NCI-H748 (cell line): Measurements from ENCODE around the gene CNPY1.

Experiments used
- DNase-seq: peaks from one replicate; lab custom pipeline; 2025; ENCODE audit not compliant: unreplicated experiment; lab: John Stamatoyannopoulos, UW

CNPY1 gene

DNA sequence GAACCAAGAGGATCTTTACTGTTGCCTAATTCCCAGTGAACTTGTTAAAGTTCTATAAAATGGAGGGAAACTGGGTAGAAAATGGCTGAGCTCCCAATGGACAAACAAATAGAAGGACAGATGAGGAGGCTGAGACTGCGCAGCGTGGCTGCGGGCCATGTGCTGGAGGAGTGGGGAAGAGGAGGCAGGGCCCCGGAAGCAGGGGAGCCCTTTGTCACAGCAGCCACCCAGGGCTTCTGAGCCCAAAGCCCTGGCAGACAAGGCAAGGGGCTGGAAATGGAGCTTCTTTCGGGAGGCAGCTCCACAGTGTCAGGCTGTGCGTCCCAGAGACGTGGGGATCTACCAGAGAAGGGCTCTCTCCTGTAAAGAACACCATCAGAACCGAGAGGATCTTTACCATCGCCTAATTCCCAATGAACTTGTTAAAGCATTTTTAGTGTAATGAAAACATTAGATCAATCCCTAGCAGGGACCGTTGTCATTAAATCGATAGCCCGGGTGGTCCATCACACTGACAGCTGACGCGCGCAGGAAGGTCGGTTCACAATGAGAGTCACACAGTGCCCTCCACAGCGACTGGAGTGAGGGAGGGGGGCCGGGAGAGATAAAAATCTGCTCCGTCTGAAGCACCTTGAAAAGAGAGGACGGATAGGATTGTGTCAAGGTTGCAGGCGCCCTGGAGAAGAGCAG, 14.0 kb upstream of the CNPY1 start:
- no peak for DNase-seq

DNA sequence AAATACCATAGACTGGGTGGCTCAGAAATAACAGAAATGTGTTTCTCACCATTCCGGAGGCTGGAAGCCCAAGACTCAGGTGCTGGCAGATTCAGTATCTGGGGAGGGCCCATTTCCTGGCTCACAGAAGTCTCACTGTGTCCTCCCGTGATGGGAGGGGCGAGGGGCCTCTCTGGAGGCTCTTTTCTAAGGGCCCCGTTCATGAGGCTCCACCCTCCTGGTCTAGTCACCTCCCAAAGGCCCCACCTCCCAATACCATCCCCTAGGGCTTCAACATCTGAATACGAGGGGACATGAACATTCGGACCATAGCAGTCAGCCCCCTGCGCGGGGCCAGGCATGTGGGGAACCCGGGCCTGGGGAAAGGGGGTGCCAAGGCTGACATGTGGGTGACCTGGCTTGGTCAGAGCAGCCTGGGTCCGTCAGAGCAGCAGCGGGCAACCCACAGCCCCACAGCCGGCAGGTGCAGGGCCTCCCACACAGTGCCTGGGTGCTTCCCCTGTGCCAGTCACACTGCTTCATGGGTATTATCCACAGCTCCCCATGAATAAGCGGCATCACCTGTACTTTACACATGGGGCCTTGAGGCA, 13.3 kb upstream of the CNPY1 start:
- no peak for DNase-seq

DNA sequence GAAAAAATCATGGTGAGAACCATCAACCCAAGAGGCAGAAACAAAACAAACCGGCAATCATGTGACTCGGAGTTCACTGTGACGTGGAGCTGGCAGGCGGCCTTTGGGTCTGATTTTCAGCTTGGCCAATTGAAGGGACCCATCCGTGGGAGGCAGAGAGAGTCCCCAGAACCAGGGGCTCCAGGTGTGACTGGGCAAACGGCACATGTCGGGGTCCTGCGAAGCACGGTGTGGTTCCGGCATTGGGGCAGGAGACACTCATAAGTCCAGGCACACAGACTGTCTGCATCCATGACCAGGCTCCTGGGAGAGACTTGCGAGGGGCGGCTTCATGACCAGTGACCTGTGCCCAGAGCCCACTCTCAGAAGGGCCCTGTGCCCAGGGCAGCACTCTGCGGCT, 12.6 kb upstream of the CNPY1 start:
- no peak for DNase-seq

DNA sequence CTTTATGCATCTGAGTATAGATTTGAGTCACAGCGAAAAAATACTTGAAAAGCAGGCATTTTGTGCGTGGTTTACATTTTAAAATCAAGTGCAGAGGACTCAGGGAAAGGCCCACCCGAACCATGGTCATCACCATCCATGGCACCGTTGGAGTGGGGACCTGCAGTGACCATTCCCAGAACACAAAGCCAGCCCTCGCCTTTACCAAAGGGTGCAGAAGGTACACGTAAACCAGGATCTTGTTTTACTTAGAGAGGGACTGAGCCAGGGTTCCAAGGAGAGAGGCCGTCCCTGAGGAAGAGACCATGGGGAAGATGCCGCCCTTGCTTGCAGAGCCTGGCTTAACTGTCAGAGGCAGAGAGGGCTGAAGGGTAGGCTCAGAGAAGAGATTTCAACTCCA, 12.0 kb upstream of the CNPY1 start:
- DNase-seq: no peak

DNA sequence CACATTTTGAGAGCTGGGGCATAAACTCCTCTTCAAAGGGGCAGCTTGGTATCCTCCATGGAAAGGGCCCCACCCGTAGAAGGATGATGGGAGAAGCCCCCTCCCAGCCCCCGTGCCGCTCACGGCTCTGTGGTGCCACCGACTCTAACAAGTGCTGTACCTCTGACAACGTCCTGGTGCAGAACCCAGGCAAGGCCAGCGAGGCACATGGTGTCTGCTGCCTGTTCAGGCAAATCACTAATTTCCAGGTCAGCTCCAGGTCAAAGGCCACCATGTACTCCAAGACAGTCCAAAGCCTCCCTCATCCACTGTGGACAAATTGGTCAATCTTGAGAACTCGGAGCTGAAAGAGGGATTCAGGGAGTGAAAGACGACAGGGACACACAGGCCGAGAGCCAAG, 11.4 kb upstream of the CNPY1 start:
- no peak for DNase-seq

DNA sequence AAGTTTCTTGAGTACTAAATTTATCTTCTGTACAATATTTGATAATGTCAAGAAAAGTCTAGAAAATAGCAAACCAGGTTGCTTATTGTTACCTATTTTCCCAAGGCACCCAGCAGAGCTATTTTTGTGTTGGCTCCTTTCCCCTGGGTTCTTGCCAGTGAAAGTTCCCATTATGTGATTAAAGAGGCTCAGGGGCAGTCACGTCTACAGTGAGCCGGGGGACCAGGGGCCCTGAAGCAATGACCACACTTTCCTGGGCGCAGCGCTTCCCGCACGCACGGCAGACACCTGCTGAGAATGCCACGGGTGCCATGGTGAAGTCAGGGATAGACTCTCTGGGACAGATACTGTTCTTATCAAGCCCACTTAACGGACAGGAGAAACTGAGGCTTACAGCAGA, 10.4 kb upstream of the CNPY1 start:
- DNase-seq: no peak

DNA sequence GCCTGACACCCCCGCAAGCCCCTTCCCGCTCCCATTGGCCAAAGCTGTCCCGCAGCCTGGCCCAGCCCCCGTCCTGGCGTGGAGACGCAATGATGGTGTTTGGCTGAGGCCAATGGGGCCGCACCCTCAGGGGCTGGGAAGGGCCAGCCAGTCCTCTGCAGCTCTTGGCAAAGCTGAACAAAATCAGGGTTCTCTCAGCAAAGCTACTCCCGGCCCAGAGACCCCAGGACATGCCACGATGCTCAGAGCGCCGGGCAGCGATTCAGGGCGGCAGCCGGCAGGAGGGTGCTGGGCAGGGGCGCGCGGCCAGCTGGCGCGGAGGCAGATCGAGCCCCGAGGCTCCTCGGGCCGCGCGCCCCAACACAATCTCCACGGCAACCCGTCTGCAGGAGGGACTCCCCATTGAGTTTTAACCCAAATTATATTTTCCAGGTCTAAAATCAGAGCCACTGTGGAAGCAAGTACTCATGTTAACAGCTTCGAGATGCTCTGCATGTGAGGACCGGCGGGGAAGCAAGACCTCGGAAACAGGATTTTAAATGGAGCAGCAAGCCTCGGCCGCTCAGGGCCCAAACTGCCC, 8.8 kb upstream of the CNPY1 start:
- no peak for DNase-seq

DNA sequence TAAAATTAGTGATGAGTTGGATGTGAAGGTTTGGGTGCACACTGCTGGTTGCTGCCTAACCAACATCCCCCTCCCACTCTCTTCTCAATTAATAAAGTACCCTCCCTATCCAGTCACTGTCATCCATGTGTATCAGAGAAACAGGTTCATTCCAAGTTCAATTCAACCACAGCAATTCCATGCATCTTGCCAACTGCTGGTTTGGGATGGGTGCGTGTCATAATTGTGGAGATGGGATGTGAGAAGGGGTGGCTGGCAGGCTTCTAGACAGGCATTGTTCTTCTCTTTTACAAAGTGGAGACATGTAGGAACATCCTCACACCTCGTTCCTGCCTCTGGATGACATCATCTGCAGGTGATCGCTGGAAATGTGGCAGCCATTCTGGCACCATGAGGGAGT, 7.5 kb upstream of the CNPY1 start:
- no peak for DNase-seq

DNA sequence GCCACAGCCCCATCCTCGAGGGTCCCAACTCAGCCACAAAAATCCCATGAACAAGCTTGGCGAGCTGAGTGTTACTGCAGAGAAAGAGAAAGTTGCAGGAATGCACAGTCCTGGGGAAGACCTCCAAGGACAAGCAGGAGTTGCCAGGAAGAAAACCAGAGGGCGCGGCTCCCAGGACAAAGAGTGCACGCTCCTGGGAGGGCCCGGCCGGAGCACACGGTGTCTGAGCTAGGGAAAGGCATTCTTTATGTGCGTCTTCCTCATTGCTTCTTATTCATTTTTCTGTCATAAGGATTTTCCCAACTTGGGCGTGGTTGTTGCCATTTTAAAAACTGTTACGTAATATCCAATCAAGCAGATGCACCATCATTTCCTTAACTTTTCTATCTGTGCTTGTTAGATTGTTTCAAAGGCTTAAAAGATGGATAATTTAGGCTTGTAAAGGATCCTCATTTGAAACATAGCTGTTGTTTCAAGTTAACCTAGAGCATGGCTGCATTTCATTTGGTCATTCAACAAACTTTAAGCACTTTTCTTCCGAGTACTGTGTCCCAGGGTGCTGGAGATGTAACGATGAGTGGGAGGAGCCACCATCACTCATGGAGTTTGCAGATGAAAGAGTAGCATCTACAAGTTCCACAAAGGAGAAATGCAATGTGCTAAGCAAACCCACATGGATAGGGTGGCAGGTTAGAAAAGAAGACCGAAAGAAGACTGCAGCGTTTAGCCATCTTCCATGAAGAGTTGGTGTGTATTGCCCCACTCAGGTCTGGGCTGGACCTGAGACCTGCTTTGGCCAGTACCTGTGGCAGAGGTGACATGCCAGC, 5.6 kb upstream of the CNPY1 start:
- no peak for DNase-seq

DNA sequence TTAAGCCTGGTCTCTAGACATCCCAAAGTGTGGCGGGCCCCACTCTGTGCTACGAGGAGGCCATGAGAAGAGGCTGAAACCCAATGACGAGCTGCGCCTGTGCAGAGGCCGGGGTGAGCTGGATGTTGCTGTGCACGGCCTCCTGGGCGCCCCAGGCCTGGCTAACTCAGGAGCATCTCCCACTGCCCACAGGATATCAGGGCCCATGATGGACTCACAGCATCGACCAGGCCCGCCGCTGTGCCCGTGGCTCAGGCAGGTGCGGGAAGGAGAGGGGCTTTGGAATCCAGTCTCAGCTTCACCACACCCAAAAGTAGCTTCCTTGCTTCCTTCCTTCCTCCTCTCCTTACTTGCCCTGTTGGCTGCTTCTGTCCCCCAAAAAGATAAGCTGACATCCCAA, 4.6 kb upstream of the CNPY1 start:
- no peak for DNase-seq

DNA sequence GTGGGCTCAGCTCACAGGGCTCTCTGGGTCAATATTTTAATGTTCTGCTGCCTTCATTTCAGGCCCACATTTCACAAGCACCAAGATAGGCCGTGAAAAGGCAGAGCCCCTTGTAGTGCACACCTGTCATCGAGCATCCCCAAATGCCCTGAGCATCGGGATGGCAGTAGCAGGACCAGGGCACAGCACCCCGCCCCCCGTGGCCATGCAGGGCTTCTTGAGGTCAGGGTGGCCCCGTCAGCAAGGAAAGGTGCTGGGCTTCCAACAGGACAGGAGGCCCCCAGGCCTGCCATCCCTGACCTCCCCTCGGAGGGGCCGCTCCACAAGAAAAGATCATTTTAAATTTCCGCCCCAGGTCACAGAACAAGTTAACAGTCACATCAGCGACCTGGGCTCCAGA, 2.9 kb upstream of the CNPY1 start:
- DNase-seq: no peak

DNA sequence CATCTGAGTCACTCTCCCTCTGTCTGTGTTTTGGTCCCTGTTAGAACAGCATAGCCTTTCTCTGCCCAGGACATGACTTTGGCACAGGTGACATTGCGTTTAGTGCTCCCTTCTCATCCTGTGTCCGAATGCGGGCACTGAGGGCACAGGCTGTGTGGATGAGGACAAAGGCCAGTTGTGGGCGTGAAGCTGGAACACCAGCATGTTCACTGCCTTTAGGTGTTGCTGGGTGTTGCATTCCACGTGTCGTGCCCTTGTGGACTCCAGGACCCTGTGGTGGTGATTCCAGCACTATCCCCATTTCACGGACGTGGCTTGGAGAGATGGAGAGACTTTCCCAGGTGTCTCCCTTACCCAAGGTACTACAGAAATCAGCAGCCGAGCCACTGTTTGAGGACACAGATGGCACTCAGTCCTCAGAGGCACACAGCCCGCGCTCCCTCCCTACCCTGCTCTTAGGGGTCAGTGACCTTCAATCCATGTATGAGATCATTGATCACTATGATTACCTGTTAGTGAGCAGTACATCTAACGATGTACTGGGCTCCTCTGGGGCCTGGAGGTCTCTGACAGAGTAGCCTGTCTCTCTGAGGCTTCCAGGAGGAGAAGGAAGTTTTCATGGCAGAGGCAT, 917 bp upstream of the CNPY1 start:
- no peak for DNase-seq

DNA sequence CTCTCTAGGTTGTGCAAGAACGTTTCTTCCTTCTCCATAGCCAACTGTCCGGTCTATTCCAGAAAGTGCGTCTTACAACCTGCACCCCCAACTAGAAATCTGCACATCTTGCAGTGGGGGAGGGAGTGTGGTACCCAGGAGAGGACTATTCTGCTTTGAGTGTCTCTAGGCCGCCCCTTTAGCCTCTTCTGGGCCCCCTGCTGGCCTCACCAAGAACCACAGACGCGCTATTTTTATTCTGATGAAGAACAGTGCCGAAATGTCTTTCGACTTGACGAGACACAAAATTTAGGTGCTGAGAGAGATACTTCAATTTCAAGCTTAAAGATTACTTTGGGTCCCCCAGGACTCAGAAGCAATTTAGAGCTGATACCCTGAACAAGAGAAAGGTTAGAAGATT, 1.0 kb downstream of the CNPY1 start:
- DNase-seq: no peak

DNA sequence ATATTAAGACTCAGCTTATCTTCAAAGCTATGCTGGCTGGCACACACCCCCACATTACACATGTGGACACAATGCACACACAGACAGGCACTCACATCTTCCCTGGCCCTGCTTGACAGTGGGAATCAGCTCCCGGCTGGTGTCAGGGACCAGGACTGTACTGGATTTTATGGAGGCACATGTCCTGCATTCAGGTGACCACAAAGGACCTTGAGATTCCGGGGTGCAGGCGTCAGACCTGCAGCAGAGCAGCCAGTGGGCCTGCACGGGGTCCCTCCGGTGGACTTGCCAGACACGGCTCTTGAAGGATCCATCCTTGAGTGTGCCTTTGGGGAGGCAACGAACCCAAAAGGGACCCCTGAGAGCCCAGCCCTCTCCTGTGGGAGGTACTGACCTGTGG, 1.9 kb downstream of the CNPY1 start:
- no peak for DNase-seq

DNA sequence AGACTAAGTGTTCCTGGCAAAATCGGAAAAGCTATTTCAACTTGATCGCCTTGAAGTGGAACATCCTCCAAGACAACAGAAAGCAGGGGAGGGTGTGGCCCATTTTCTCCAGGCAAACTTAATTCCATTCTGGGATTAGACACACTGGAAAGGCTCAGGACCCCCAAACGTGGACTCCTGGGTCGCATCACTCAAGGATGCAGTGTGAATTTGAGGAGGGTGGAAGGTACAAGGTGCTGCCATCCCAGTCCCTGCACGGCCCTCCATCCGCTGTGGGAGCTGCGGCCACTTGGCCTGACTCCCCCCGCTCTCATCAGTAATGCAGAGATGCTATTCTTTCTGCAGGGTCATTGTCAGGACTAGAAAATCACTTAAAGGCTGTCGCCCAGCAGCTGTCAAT, 2.4 kb downstream of the CNPY1 start:
- DNase-seq: no peak

DNA sequence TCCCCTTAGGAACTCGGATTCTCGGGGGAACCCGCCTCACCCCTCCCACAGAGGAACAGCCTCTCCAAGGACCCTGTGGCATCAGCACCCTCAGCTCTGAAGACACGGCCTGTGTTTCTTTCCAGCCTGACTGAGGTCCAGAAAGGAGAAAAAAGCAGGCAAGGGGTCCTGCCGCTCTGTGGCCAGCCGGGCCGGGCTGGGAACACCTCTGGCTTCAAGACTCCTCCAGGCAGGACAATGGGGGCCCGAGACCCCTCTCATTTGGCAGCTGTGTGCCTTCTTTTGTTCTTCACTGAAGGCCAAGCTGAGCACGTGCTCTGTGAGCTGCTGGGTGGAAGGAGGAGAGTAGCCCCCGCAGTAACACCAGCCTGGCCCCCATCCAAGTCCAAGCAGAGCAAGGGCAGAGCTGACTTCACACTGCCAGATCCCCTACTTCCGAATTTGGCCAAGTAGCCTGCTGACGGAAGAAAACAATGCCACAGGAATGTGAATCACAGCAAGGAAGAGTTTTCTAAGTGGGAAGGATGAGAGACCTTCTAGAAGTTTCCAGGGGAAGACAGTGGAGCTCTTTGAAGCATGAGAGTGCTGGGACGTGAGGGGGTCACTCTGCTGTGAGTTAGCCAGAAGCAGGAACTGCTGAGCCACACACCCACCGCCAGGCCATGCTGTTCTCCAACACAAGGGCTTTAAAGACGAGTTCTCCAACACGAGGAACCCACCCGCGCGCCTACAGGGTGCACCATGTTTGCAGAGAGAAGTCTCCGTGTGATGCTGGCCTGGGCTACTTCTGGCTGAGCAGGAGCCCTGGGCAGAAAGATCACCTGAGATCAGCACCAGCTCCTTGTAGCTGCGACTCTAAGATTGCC, 3.1 kb downstream of the CNPY1 start:
- DNase-seq: no peak

DNA sequence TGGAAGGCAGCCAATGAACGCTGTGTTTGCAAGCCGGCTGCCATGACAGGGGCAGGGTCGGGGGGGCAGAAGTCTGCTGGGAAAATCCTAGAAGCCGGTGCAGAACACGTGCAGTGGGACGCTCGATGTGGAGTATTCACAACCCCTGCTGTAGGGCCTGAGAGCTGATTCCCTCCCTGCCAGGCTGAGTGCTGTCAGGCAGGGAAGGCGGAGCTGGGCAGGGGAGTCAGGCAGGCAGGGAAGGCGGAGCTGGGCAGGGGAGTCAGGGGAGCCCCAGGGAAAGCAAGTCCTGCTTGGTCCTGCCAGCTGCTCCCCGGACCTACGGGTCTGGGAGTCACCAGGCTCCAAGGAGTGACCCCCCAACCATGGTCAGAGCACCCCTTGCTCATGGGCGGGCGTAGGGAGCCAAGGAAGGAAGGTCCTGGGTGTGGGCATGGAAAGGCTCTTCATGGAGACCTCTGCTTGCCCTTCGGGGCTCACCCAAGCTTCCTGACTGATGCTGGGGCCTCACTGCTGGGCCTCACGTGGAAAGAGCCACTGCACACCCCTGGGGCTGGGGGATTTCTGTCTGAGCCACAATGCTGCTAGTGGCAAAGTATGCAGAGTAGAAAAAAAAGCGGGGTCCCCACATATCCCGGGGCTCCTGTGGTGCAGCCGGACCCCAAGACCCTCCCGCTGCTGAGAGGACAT, 4.2 kb downstream of the CNPY1 start:
- DNase-seq: no peak

DNA sequence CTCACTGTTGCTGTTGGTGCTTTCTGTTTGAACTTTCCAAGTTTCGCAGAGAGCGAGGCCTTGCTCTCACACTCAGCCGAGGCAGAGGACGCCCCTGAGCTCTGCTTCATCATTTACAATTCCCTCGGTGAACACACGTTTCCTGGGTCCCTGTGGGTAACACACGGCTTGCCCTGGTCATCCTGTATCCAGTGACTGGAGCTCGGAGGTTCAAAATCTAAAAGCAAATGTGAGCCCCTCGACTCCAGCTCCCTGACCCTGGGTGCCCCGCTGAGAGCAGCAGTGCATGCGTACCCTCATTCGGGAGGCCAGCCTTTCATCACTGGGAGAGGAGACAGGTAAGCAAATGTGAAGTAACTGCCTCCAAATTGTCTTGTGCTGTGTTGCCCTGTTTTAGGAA, 5.8 kb downstream of the CNPY1 start:
- DNase-seq: no peak

DNA sequence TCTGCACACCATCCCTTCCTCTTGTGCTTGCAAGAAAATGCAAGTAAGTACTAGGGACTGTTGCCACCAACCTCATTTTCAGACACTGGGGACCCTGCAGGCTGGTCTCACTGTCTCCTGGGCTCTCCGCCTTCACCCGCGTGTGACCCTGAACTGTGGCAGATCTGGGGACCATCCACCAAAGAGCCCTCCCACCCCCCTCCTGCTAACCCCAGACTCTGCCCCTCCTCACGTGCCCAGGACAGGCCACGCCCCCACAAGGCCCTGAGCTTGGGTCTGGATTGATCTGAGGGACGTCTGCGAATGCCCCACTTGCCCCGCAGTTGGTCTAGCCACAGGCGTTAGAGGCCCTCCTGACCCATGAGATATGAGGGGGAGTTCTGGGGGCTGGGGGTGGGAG, 8.1 kb downstream of the CNPY1 start:
- no peak for DNase-seq

DNA sequence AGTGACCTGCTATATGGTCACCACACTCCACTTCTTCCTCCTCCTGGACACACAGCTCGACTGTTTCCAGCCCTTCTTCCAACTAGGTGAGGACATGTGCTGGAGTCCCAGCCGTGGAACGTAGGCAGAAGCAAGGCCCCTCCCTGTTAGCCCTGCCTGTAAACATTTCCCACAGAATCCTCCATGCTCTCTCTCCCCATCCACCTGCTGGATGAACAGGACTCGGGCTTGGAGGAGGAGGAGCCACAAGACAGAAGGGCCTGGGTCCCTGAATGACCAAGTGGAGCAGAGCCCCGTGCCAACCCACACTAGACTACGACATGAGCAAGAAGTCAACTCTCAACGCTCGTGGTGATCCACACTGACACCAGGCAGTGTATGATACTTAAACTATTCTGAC, 9.9 kb downstream of the CNPY1 start:
- DNase-seq: no peak
